Stimulated activated CD4-positive, alpha-beta T cell treated with anti-CD3 and anti-CD28 coated beads, Interleukin-15, amount 100 ng/mL, for 24 hours (primary cell): ENCODE results near the gene AHCY.
"Not testable (repeated sequence)": the region's sequence is repeated elsewhere in the genome, so short reads cannot be mapped to it uniquely, and the experiment has no call there.

Experiments
- DNase-seq: peaks from one replicate; pipeline ENCODE4 v3.0.0-alpha.2; 2020

AHCY gene

GRCh38 chr20:34302723-34303533 lies at the start of gene AHCY:
Gene AHCY, minus strand, starts transcription at chr20:34303355. Its CDS starts 85 bp downstream, at chr20:34303270.
- peak; percentile 99 for DNase-seq

- no peak for DNase-seq
Observed at GRCh38 chr20:34350095-34350494, 46.9 kb upstream of the AHCY start.

GRCh38 chr20:34347571-34347970 lies 44.4 kb upstream of the AHCY start:
- DNase-seq, result no peak

GRCh38 chr20:34346533-34346865 lies 43.3 kb upstream of the AHCY start:
- DNase-seq, result not testable (repeated sequence)

- not testable (repeated sequence) for DNase-seq
Observed at GRCh38 chr20:34345839-34346532, 42.8 kb upstream of the AHCY start.

GRCh38 chr20:34345402-34345736 lies 42.2 kb upstream of the AHCY start:
- no peak for DNase-seq

- no peak for DNase-seq
Observed at GRCh38 chr20:34344238-34344637, 41.1 kb upstream of the AHCY start.

GRCh38 chr20:34343458-34344211 lies 40.5 kb upstream of the AHCY start:
- no peak for DNase-seq

GRCh38 chr20:34341199-34341598 lies 38.0 kb upstream of the AHCY start:
- DNase-seq, result not testable (repeated sequence)

- DNase-seq, result not testable (repeated sequence)
Observed at GRCh38 chr20:34340726-34341125, 37.6 kb upstream of the AHCY start.

- DNase-seq, result no peak
Observed at GRCh38 chr20:34337982-34338726, 35.0 kb upstream of the AHCY start.

GRCh38 chr20:34337544-34337943 lies 34.4 kb upstream of the AHCY start:
- DNase-seq, result no peak

- no peak for DNase-seq
Observed at GRCh38 chr20:34334654-34335407, 31.7 kb upstream of the AHCY start.

GRCh38 chr20:34333786-34334185 lies 30.6 kb upstream of the AHCY start:
- no peak for DNase-seq

GRCh38 chr20:34332262-34332920 lies 29.2 kb upstream of the AHCY start:
- DNase-seq, result no peak

GRCh38 chr20:34331838-34332237 lies 28.7 kb upstream of the AHCY start:
- no peak for DNase-seq

GRCh38 chr20:34330861-34331544 lies 27.8 kb upstream of the AHCY start:
- not testable (repeated sequence) for DNase-seq

- no peak for DNase-seq
Observed at GRCh38 chr20:34328928-34329677, 25.9 kb upstream of the AHCY start.

GRCh38 chr20:34328207-34328606 lies 25.1 kb upstream of the AHCY start:
- DNase-seq, result not testable (repeated sequence)

- no peak for DNase-seq
Observed at GRCh38 chr20:34324541-34324940, 21.4 kb upstream of the AHCY start.
